Right cardiac atrium (tissue), 5 donors: Measurements from ENCODE around the gene RAP1GDS1. TPM values are rescaled to one million over a fixed set of nuclear protein-coding genes. Genes with fewer than 3 reads are reported as not detected.

Experiments used
- ATAC-seq, 2 donors: fragments of 200-7000 bp; cut with Tn5 transposase; one replicate each; pipeline versions ENCODE4 v1.8.0 to v1.9.1; 2020; ENCODE audit warnings: moderate library complexity in 2 of 2, mild to moderate bottlenecking in 1 of 2
- DNase-seq, 3 donors: peaks; one replicate each; pipeline ENCODE4 v3.0.0-alpha.2; 2020
- H3K27ac ChIP-seq: one replicate; pipeline ENCODE4 v1.5.1; 2013; ENCODE audit warnings: mild to moderate bottlenecking, low read length, control low read depth, moderate library complexity
- H3K27me3 ChIP-seq: one replicate; pipeline ENCODE4 v1.6.1; 2013; ENCODE audit not compliant: control insufficient read depth, insufficient read depth
- H3K4me1 ChIP-seq: one replicate; pipeline ENCODE4 v1.6.1; 2013; ENCODE audit warnings: low read length; ENCODE audit not compliant: control insufficient read depth, insufficient read depth
- H3K4me3 ChIP-seq: one replicate; pipeline ENCODE4 v1.5.1; 2013; ENCODE audit warnings: low read length, control low read depth
- H3K9me3 ChIP-seq: one replicate; pipeline ENCODE4 v1.6.1; 2013; ENCODE audit warnings: low read length; ENCODE audit not compliant: control insufficient read depth
- WGBS: extraction: QIAGEN DNeasy Blood & Tissue Kit; methylation state at CpG from one replicate; pipeline ENCODE4 v1.1.7; 2013; 5-methylcytosine and 5-hydroxymethylcytosine counted together
- intact Hi-C, 4 donors: fragments of 100-400 bp; cut with DNase I; formaldehyde crosslinking; loops; one replicate each; pipeline versions ENCODE4 v1.11.0 to v1.14.0; 2022 to 2023
- long read RNA-seq, 4 donors: library from polyadenylated mRNA; unstranded; transcript quantifications; one replicate each; pipeline ENCODE4 v2.0.0, GENCODE V29; 2020 to 2021
- polyA plus RNA-seq: library from polyadenylated mRNA; stranded (reverse); fragments of 200-250 nt; gene quantifications from one replicate; pipeline ENCODE4 v1.2.3, GENCODE V29; 2013
- total RNA-seq, 4 donors: library from RNA; stranded (reverse); fragmentation: NEBNext Ultra II Directional; extraction: Animal tissue kit (Norgen Biotek cat#: 25700); gene quantifications; one replicate each; pipeline ENCODE4 v1.2.1, GENCODE V29; 2021
- donor health status: healthy with polysubstance abuse.
- donor health status: DM: no; HTN: yes; CAD: no.
- donor health status: DM: no; HTN: no; CAD: no.
- donor health status: DM: no; HTN: yes; CAD: no; lungs with severe emphysema.
- donor health status: DM: yes; HTN: yes; CAD: no.

RAP1GDS1 gene, protein sequence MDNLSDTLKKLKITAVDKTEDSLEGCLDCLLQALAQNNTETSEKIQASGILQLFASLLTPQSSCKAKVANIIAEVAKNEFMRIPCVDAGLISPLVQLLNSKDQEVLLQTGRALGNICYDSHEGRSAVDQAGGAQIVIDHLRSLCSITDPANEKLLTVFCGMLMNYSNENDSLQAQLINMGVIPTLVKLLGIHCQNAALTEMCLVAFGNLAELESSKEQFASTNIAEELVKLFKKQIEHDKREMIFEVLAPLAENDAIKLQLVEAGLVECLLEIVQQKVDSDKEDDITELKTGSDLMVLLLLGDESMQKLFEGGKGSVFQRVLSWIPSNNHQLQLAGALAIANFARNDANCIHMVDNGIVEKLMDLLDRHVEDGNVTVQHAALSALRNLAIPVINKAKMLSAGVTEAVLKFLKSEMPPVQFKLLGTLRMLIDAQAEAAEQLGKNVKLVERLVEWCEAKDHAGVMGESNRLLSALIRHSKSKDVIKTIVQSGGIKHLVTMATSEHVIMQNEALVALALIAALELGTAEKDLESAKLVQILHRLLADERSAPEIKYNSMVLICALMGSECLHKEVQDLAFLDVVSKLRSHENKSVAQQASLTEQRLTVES
- total RNA-seq (10 to 100 TPM; 10.2 to 14.8 (median 13.2) TPM), polyA plus RNA-seq (5.0 TPM)
- long read RNA-seq, donor 1, partial matches to known transcripts: 0 of 18 reads
- long read RNA-seq, donor 1, other reads (novel, unspliced or antisense): 7 of 18 reads
- long read RNA-seq, donor 2, partial matches to known transcripts: 0 of 9 reads
- long read RNA-seq, donor 2, other reads (novel, unspliced or antisense): 1 of 9 reads
- long read RNA-seq, donor 3, transcript RAP1GDS1-204 (14 exons, 1,942 nt): major isoform, 15 of 58 reads
- long read RNA-seq, donor 3, transcript RAP1GDS1-202 (15 exons, 2,092 nt): minor isoform, 8 of 58 reads
- long read RNA-seq, donor 3, transcript RAP1GDS1-205 (15 exons, 3,681 nt): minor isoform, 13 of 58 reads
- long read RNA-seq, donor 3, transcript RAP1GDS1-203 (14 exons, 2,085 nt): minor isoform, 6 of 58 reads
- long read RNA-seq, donor 3, partial matches to known transcripts: 1 of 58 reads
- long read RNA-seq, donor 3, other reads (novel, unspliced or antisense): 12 of 58 reads
- long read RNA-seq, donor 4, transcript RAP1GDS1-205 (15 exons, 3,681 nt): major isoform, 5 of 15 reads
- long read RNA-seq, donor 4, partial matches to known transcripts: 0 of 15 reads
- long read RNA-seq, donor 4, other reads (novel, unspliced or antisense): 4 of 15 reads

DNA sequence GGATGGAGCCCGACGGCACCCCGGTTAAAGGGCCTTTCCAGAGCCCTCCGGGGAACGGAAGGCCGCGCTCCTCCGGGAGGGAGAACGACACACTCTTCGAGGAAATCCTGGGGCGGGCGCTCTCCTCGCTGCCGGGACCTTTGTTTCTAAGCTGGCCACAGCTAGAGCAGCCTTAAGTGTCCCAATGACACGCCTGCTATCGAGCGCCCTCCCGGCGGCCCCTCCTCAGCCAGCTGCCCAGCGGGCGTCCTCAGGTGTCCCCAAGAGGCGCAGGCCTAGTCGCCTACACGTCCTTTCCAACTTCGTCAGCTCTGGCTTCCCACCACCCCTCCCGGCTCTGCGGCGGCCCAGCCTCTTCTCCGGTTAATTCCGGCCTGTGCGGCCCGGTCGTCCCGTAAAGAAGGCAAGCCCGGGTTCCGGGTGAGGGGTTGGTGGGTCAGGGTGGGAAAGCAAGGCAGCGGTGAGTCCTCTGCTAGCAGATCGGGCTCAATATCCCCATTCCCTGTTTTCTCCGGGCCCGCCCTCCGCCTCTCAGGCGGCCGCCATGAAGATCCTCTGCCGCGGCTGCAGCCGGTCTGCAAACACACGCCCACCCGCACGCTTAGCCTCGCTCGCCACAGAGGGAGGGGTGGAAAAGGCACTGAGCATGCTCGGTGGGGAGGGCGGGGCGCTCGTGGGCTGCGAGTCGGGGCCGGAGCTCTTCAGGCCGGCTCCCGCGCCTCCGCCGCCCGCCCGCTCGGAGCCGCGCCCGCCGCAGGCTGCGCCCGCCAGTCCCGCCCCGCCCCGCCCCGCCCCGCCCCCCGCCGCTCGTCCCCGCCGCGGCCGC, at the start of gene RAP1GDS1:
Gene RAP1GDS1 (plus strand): TSS at position 806 of the 826 bp plus-strand sequence. CDS start 182 bp downstream, outside the sequence.
- Histone ChIP-seq H3K27ac (peak within 1 kb of the TSS; percentile 85), H3K9me3 (no peaks in the 10 kb centered on the region), H3K4me3 (peak within 1 kb of the TSS; percentile 93), H3K27me3 (no peaks in the 10 kb centered on the region), H3K4me1 (peaks cover 3% of the 10 kb centered on the region)
- ATAC-seq: peak; percentile 99
- under 1% methylated on average over 73 of the region's 84 CpGs for WGBS
- intact Hi-C loops: no loop called here
- peak; percentile 97 to 99 (median 98) for DNase-seq

DNA sequence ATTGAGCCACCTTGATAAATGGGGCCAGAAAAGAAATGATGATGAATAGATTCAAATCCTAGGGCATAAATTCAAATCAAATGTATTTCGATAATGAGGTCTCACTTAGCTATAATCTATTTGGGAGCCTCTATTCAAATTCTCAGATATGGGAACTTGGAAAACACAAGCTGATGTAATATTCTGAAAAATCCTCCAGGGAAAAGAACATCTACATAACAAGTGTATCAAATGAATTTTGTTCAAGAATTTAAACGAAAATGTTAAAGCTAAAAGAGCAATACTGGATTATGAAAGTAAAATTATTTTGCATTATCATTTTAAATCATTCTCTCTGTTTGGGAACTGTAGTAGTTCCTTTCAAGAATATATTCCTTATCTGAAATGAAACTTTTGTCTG, 38.9 kb upstream of the RAP1GDS1 start:
- intact Hi-C loops: no loop called here
- no peaks in the 10 kb centered on the region for H3K4me1 ChIP-seq
- ATAC-seq: no peak
- DNase-seq: no peak
- no peaks in the 10 kb centered on the region for H3K9me3 ChIP-seq
- H3K27ac ChIP-seq: no peak overlapping the region
- no peaks in the 10 kb centered on the region for H3K27me3 ChIP-seq
- 51% methylated on average over 2 of the region's 2 CpGs for WGBS
- H3K4me3 ChIP-seq: no peak overlapping the region

DNA sequence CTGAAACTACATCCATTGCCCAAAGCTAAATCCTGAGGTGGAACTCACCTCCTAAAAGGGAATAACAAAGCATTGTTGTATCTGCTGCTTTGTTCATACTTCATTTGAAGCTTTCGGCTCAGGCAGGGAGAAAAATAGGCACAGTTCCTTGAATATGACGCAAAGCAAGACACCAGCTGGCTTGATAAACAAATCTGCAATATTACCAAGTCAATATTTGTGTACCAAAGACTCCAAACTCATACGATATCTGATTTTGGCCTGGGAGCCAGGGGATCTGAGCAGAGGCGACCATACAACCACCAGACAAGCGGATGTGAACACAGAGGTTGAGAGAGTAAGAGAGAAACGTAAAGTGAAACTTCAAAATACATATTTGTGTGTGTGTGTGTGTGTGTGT, 34.8 kb upstream of the RAP1GDS1 start:
- DNase-seq: no peak
- Histone ChIP-seq H3K9me3 (no peaks in the 10 kb centered on the region), H3K4me3 (no peak overlapping the region), H3K27ac (no peak overlapping the region), H3K4me1 (no peaks in the 10 kb centered on the region), H3K27me3 (no peaks in the 10 kb centered on the region)
- 88% methylated on average over 6 of the region's 6 CpGs for WGBS
- ATAC-seq: no peak
- intact Hi-C loops: no loop called here

DNA sequence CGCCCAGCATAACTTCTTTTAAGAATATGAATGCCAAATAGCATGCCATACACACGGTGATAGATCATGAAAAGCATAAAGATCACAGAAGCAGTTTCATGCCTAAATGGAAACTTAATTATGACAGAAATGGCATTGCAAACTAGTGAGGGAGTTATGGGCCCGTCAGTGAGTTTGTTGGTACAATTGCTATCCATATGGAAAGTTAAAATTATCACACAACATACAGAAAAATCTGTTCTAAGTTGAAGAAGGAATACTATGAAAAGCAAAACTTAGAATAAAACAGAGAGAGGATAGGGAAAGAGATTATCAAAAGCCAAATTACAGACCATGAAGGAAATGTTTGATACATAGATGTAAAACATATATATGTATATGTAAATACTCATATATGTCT, 30.2 kb upstream of the RAP1GDS1 start:
- no peaks in the 10 kb centered on the region for H3K4me1 ChIP-seq
- H3K27ac ChIP-seq: no peak overlapping the region
- no peaks in the 10 kb centered on the region for H3K27me3 ChIP-seq
- intact Hi-C loops: no loop called here
- WGBS: 92% methylated on average over 3 of the region's 3 CpGs
- H3K4me3 ChIP-seq: no peak overlapping the region
- no peaks in the 10 kb centered on the region for H3K9me3 ChIP-seq
- ATAC-seq: no peak
- no peak for DNase-seq

DNA sequence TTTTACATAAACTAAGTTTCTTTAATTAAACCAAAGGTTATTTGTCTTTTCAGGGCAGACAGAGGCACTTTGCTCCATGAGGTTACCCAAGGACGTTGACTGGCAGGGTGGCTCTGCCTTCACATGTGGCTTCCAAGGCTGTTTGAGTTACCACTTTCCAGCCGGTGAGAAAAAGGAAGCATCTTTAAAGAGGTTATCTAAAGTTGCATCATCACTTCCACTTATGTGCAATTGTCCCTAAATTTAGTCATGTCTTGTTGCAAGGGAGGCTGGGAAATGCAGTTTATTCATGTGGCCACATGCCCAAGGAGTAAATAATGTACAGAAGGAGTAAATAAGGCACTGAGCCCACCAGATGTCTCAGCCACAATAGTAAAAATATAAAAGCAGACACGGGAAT, 29.0 kb upstream of the RAP1GDS1 start:
- Histone ChIP-seq H3K4me3 (no peak overlapping the region), H3K4me1 (no peaks in the 10 kb centered on the region), H3K27me3 (no peaks in the 10 kb centered on the region), H3K9me3 (no peaks in the 10 kb centered on the region), H3K27ac (no peak overlapping the region)
- no peak for ATAC-seq
- no peak for DNase-seq
- 42% methylated on average over 3 of the region's 3 CpGs for WGBS
- intact Hi-C loops: no loop called here

DNA sequence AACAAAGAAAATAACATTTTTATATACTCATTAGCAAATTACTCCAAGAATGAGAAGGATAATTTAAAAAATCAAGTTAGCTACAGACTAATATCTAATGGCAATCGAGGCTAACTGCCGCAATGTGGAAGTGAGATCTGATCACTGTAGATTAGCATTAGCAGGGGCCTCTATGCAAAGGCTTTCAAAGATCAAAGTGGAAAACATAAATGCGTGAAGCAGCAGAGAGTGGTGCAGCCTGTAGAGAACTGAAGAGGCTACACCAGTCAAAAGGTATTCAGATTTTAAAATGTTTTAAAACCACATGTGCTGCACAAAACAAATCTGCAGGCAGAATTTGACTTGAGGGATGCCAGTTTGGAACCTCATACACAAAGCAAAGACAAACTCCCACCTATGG, 24.0 kb upstream of the RAP1GDS1 start:
- ATAC-seq: no peak
- whole genome bisulfite sequencing: 82% methylated on average over 3 of the region's 3 CpGs
- H3K9me3 ChIP-seq: no peaks in the 10 kb centered on the region

DNA sequence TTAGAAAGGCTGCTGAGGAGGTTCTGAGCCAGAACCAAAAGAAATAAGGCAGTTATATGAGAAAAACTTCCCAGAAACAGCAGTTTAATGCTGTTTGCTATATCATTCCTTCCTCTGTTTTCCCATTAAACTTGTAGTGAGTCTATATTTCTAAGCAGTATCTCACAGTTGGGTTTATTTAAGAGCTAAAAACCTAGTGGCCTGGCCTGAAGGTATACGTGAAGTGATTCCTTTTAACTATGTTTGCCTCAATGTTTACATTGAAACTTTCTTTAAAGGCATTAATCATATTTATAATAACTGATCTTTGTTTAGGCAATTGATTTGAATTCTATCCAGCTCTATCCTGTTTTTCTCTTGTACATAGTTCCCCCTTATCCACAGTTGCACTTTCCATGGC, 19.1 kb upstream of the RAP1GDS1 start:
- Histone ChIP-seq H3K4me3 (no peak overlapping the region), H3K27ac (no peak overlapping the region), H3K4me1 (no peaks in the 10 kb centered on the region), H3K27me3 (no peaks in the 10 kb centered on the region), H3K9me3 (no peaks in the 10 kb centered on the region)
- ATAC-seq: no peak
- intact Hi-C loops: no loop called here
- 91% methylated on average over 1 of the region's 1 CpG for WGBS
- DNase-seq: no peak

More for the DNA sequence above, 24.0 kb upstream of the RAP1GDS1 start:
- H3K27ac ChIP-seq: no peak overlapping the region
- intact Hi-C loops: no loop called here
- no peaks in the 10 kb centered on the region for H3K27me3 ChIP-seq
- DNase-seq: no peak
- H3K4me3 ChIP-seq: no peak overlapping the region
- H3K4me1 ChIP-seq: no peaks in the 10 kb centered on the region

DNA sequence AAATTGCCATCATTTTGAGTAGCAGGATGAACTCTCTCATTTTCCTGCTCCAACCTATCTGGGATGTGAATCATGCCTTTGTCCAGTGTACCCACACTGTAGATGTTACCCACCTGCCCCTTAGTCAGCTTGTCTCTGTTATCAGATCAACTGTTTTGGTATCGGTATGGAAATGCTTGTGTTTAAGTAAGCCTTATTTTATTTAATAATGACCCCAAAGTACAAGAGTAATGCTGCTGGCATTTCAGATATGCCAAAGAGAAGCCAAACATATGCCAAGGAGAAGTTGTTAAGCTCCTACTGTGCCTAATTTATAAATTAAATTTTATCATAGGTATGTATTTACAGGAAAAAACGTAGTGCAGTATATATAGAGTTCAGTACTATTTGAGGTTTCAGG, 18.6 kb upstream of the RAP1GDS1 start:
- DNase-seq: no peak

DNA sequence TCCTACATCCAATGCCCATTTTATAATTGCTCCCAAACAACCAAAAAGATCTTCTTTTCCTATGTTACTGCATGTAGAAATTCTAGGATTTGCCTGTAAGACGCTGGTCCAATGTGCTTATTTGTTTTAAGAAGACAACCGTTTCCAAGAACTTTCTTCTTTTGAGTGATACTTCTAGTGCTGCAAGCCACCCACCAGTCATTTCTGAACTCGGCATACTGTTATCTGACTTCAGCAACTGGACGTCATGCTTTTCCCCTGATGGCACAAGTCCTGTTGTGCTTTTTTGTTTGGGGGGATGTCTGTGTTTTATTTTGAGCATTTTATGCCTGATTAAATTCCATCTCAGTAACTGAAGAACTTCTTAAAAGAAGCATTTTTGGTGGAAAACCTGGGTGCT, 16.0 kb upstream of the RAP1GDS1 start:
- DNase-seq (no peak), ATAC-seq (no peak)
- intact Hi-C loops: no loop called here
- 61% methylated on average over 4 of the region's 4 CpGs for whole genome bisulfite sequencing
- Histone ChIP-seq H3K4me1 (no peaks in the 10 kb centered on the region), H3K27me3 (no peaks in the 10 kb centered on the region), H3K27ac (no peak overlapping the region), H3K9me3 (no peaks in the 10 kb centered on the region), H3K4me3 (no peak overlapping the region)

More for the DNA sequence above, 18.6 kb upstream of the RAP1GDS1 start:
- WGBS: 81% methylated on average over 2 of the region's 2 CpGs
- ATAC-seq: no peak
- Histone ChIP-seq H3K27ac (no peak overlapping the region), H3K4me1 (no peaks in the 10 kb centered on the region), H3K9me3 (no peaks in the 10 kb centered on the region), H3K4me3 (no peak overlapping the region), H3K27me3 (no peaks in the 10 kb centered on the region)
- intact Hi-C loops: no loop called here

DNA sequence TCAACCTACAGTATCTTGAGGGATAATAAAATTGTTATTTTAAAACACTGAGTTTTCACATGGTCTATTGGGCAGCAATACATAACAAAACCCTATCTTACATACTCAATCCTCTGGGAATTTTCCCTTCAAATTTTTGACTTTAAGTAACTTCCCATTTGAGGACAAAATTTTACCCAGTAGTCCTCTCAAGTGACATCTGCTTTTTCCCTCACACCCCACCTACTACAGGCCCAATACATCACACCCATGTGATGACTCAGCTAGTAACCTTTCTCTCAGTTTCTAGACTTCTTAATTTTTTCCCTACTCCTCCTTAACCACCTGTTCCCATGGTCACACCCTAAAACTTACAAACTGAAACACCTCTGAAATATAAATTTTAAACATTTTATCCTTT, 12.2 kb upstream of the RAP1GDS1 start:
- Histone ChIP-seq H3K4me3 (no peak overlapping the region), H3K27me3 (no peaks in the 10 kb centered on the region)
- no peak for ATAC-seq

More for the DNA sequence above, 12.2 kb upstream of the RAP1GDS1 start:
- DNase-seq: no peak
- H3K9me3 ChIP-seq: no peaks in the 10 kb centered on the region
- no peaks in the 10 kb centered on the region for H3K4me1 ChIP-seq
- intact Hi-C loops: no loop called here
- no peak overlapping the region for H3K27ac ChIP-seq
